GM21786 (cell line): Measurements from ENCODE around the gene THADA.

Experiments
- ATAC-seq: cut with Tn5 transposase; IDR thresholded peaks from one replicate; pipeline ENCODE4 v1.9.1; 2021; ENCODE audit not compliant: unreplicated experiment

The THADA gene

DNA sequence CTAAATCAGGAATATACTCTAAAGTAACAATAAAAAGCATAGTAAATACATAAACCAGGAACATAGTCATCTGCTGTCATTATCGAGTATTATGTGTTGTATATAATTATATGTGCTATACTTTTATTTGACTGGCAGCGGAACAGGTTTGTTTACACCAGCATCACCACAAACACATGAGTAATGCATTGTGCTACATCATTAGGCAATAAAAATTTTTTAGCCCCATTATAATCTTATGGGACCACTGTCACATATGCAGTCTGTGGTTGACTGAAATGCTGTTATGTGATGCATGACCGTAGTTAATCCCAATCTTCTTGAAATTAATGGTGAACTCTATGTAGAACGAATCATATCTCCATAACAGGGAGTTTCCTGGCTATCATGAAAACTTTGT lies 232.7 kb downstream of the THADA start:
- no peak for ATAC-seq

DNA sequence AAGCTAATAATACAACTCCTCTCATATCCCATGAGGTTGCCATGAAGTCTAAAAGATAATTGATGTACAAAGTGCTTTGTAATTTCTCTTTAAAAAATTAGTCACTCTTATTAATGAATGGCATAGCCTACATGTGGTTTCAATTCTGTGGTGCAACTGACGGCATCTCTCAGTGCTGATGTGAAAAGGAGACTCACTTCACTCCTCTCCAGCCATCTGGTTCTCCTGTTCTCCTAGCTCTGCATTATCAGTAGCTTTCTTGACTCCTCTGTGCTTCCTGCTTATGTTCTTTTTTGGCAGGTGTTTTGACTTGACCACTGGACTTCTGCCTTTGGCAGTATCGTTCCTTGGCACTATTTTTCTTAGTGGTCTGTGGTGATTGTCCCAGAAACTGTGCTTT lies 234.6 kb downstream of the THADA start:
- ATAC-seq = no peak

DNA sequence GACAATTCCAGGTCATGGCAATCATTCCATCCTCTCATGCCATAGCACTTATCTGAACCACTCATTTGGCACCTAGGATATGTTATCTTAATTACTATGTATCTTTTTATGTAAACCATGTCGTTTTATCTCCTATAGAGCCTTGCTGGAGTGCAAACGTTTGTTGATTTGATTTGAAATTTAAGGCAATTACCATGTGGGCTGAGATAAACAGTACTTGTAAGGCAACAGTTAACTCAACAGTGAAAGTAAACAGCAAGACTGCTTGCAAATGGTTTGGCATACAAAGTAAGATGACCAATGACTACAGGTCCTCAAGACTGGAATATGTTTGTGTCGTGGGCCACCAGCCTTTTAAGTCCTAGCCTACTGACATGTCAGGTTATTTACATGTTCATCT lies 235.7 kb downstream of the THADA start:
- no peak for ATAC-seq

DNA sequence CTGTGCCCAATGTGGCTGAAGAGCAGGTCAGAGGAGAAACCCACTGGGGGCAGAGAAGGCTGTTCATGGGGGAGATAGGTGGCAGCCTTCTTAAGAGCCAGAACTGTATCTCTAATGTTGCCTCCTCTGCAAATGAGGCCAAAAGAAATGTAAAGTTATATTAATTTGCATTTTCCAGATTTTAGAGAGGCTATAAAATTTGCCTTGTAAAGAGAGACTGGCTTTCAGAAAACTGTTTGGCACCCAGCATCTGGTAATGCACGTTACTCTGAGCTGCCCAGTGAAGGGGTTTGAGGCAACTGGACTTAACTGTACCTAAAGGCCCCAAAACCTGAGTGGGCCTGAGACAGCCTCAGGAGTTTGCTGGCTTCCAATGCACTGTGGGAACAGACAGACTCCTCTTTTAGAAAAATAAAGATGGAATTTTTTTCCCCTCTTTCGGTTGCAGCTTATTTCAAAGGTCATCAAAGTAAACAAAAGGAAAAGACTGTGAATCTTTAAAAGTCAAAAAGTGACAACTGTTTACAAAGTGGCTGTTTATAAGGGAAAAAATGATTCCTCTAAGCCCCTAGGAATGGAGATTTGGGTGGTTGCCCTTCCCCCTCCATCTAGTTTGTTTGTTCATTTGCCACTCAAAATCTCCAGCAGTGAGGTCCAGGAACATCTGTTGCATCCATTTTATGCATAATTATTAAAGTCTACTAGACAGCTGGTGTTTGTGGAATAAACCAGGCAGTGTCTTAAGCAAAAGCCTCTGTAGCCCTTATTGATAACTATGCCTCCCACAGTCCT lies 237.2 kb downstream of the THADA start:
- ATAC-seq = no peak

DNA sequence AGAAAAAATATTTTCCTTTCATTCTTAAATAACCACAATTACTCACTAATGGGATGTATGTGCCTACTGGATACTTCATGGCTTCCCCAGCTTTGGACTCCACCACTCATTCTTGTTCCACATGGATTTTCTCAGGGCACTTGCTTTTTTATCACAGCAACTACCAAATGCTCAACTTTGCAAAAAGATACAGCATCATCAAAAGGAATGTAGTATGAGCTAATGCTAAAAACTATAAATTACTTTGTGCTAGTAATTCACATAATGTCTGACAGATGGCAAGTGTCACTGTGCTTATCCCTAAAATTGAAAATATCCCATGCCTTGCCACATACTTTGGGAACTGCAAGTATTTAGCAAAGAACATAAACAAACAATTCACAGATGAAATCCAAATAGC lies 239.1 kb downstream of the THADA start:
- ATAC-seq = no peak

DNA sequence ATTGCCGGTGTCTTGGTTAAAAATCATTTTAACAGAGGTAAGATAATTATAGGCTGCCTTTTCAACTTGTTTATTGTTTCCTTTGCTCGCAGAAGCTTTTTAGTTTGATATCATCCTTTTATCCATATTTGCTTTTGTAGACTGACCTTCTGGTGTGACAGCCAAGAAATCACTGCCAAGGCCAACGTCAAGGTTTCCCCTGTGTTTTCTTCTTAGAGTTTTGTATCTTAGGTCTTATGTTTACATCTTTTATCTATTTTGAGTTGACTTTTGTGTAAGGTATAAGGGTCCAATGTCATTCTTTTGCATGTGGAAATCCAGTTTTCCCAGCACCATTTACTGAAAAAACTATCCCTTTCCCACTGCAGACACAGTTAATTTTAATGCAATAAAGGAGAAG lies 240.4 kb downstream of the THADA start:
- ATAC-seq = no peak

DNA sequence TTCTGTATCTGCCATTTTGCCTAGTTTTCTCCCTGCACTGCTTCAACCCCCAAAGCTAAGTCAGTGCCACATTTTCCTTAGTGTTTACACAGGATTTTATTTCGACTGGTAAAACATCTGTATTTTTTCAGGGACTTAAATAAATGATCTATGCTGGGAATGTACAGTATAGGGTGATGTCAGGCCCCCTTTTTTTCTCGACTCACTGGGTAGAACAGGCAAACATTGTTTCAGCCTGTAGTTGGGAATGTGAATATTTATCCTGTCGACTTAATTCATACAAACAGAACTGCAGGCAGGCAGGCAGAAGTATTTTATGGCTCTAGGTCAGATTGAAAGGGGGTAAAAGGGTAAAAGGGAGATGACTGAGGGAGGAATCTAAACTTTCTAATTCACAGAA lies 245.9 kb downstream of the THADA start:
- ATAC-seq = no peak

DNA sequence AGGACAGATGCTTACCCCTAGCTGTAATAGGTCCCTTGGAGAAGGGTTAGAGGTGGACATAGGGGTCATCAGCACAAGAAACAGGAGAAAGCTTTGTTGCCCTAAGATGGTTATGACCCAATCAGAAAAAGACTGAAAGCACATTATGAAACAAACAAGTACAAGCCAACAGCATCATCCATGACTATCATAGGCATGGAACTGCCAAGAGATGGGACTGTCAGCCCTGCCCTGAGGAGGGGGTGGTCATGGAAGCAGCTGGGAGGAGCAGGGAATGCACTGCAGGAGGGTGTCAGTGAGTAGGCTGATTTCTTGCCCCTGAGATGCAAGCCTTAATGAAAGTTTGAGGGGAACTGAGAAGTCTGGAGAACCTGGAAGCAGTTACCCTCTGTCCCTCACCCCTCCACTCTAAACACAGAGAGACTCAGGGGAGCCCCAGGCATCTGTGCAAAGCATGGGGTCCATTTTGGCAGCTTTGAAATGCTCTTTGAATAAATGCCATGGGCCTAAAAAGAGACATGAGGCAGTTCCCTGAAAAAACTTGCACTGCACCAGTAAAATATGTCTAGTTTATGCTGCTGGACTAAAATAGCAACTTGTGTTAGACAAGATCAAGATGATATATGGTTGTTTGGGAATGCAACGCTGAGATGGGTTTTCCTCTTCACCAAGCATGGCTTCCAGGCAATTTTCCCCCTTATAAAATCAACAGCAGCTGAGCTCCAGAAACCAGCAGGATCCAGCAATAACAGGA lies 246.8 kb downstream of the THADA start:
- no peak for ATAC-seq

DNA sequence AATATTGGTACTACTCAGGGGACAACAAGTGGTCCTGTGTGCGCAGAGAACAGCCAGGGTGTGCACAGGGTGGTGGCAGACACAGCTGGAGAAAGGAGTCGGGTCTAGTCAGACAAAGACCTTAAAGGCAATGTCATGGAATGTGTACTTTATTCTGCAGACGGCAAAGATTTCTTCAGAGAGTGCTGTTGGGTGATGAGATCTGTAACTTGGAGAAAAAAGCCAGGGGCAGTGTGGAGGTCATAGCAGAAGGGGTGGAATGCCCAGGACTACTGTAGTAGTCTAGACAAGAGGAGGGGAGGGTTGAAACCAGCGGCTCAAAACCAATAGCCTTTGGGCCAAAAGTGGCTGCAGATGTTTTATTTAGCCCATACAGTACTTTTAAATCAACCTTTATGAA lies 248.1 kb downstream of the THADA start:
- no peak for ATAC-seq

DNA sequence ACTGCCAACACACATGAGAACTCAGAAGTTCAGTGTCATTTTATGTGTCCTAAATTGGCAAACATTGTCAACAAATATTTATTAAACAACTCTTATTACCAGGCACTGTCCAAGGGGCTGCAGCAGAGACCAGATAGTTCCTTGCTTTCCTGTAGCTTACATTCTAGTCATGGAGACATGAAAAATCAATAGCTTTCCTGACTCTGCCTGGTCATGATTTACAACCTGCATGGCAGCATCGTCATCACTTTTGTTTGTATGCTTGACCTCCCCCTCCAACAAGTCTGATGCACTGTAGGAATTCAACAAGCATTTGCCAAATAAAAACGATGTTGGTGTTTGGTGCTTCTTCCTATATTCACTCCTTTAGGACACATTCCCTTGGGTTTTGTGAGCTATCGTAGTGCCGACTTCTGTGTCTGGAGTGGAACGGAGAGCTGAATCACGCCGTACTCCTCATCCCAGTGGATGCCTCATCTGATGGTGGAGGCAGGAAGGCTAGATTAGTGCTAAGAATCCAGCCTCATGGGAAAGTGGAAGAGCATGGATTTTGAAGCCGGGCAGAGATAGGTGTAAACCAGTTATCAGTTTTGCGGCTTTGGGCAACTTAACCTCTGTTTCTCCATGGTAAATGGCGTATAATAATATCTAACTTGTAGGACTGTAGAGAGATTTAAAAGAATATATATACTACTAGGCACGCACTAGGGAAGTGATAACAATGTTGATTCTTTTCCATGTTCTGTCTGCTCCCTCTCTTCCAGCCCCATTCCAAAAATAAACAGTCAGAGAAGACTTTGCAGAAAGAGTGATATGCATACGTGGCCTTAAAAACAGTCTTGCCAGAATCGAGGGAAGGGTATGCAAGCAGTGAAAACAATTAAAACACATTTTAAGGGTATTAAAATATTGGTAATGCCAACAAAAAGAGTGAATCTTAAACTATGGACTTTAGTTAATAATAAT lies 249.0 kb downstream of the THADA start:
- ATAC-seq = no peak

DNA sequence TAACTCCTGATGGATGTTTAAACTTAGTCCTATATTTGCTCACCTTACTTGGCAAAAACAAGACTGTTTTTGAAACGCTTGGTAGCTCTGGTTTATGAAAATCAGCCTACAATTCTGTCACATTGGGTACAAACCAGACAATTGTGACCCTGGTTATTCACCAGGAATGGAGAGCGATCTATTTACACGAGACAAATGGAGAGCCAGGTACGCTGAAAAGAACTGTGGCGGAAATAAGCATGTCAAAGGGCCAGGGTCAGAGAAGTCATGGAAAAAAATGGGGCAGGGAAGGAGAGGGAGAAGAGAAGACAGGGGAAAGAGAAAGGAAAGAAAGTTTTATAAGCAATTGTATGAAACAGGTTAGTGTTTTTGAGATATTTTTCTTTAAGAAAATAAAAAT lies 250.0 kb downstream of the THADA start:
- no peak for ATAC-seq

DNA sequence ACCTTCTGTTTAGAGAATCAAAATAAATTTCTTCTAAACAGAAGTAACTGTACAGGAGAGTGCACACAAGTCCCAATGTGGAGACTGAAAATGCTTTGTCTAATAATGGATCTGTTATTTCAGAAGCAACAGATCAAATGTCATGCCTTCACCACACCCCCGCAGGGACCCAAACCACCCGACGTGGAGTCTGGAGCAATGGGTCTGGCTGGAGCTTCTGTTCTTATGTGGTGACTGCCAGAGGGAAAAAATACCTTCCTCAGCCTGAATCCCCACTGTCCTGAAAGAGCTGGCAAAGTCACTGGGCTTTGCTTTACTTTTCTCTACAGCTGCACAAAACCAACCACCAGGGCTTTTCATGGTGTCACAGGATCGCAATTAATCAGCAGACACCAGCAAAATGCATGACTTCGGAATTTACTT lies 250.4 kb downstream of the THADA start:
- no peak for ATAC-seq

DNA sequence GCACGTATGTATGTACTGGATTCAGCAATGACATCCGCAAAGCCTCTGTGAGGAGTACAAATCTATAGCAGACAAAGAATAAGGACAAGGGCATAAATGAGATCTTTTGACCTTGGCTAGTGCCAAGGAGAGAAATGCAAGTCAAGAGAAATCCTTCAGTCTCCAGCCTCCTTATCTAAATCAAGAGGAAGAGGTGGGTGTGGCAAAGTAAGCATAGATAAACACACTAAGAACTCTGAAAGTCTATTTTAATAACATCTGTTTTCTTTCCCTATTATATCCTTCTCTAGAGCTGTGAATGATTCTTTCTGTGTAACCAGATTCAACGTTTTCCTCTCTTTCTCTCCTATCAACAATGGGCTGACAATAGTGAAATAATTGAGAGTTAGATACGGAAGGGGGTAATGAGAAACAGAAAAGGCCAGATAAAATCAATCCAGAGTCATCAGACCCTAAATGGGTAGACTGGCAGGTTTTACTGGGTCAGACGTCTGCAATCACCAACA lies 250.9 kb downstream of the THADA start:
- ATAC-seq = no peak

DNA sequence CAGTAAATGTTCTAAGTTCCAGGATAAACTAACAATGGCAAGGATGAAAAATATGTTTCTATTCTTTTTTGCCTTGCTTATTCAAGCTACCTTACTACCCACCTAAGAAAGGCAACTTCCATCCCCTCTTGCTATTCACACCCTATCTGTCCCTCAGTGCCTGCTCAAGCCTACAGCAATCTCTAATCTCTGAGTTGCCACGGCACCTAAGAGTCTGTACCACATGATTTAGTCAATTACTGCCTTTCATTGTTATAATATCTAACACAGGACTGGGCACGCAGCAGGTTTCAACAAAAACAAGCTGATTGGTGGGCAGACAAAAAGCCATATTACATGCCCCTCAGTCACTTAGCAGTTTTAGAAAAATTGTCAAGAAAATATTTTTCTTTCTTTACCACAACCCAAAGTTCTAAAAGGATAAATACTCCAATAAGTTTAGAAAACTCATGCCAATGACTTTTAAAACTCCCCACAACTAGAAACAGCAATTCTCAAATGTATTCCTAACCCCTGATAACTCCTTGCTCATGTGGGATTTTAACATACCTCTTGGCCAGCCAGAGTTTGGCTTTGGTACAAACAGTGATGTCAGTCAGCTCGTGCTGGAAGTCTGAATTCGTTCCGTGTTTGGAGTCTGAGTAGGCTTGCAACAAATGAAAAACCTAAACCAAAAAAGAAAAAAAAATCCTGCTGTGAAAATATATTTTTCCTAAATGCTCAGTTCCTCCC lies 252.1 kb downstream of the THADA start:
- no peak for ATAC-seq

DNA sequence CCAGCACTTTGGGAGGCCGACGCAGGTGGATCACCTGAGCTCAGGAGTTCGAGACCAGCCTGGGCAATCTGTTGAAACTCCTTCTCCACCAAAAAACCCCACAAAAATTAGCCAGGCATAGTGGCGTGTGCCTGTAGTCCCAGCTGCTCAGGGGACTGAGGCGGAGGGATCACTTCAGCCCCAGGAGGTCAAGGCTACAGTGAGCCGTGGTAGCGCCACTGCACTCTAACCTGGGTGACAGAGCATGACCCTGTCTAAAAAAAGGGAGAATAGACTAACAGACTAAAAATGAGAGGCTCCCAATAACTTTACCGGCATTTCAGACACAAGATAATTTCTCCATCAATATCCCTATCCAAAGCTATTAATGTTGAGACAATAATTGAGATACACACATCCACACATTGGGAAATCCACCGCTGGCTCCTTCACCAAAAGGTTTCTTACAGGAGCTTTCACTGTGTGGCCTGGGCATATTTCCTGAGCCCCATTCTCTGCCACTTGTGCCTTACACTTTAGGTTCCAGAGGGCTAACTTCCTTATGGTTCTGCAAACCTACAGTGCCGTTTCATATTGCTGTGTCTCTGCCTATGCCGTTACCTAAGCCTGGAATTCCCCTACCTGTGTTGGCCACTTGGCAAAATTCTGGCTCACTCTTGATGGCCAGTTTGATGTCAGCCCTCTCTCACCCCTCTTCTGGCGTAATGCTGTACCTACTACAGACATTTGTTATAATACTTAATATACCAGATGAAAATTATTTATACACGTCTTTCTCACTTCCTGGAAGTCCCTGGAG lies 253.7 kb downstream of the THADA start:
- no peak for ATAC-seq

DNA sequence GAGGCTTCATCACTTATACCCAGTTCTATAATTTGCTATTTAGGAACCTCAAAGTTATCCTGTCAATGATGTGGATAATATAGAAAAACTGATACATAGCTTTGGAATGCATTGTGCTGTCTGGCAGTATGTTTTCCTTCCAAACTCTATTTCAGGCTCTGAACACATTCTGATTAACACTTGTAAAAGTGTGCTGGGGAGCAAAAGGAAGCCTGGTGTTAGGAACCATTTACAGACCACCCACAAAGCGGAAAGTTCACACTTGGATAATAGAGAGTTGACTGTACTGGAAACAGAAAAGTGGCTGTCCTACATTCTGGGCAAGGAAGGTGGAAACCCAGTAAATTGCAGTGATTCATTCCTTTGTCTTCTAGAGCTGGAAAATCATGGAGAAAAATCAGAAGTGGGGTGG lies 254.9 kb downstream of the THADA start:
- ATAC-seq = no peak

DNA sequence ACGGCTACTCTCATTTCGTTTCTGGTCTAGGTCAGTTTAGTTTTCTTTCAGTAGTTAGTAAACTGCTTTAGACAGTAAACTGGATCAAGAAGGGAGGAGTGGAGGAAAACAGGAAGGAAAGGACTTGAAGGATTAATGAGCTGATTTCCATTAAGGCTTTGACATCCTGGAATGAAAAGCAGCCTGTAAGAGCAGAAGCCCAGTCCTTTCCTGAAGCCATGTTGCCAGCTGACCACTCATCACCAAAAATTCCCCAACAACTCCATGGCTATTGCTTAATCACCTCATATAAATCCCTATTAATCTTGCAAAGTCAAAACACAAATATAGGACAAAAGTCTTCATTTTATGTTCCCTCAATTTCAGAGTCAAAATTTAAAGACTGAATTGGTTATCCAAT lies 255.8 kb downstream of the THADA start:
- no peak for ATAC-seq

DNA sequence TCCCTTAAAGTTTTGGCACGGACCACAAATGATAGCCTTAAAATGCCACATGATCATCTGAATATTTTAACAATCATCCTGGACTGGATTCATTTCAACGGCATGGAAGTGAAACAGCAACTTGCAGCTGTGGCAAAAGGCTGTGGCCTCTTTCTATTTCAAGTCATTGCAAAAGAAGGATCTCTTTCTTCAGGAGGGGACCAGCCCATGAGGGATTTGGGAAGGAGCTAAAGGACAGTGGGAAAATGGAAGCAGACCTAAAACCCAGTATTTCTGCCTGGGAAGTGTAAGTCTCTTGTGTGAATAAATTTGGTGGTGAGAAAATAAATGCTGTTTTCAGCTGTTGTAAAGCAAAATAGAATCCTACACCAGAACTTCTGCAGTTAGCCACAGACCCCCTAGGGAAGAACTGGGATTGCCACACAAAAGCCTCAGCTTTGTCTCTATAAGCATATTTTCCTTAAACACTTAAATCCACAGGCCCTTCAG lies 262.1 kb downstream of the THADA start:
- no peak for ATAC-seq

DNA sequence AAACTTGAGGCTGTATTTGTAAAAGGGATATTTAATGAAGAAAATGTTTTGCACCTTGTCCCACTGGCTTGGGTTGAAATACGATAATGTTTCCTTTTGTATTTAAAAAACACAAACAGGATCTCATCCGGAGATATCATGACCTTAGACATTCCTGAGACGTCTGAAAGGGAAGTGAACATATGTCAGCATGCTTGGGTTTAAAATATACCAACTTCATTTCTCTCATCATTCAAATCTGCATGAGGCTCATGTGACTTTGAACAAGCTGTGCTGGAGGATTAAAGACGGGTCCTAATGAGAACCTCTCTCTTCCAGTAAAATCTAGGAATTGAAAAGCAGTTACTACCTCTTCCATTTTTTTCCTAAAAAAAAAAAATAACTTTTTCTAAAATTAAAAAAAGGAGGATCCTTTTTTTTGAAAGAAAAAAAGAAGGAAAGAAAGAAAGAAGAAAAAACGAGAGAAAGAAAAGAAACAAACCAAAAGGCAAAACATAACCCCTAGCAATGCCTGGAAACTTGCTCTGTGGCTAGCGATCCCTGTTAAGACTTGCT lies 262.7 kb downstream of the THADA start:
- ATAC-seq = no peak
